OCI-LY3 (cell line): ENCODE results near the gene TSGA10IP.
"Not testable (repeated sequence)": the region's sequence is repeated elsewhere in the genome, so short reads cannot be mapped to it uniquely, and the experiment has no call there.

Experiments used
- EZH2phosphoT487 ChIP-seq: fragments of 200-600 bp; shearing (Covaris generic); IDR thresholded peaks from 2 replicates; pipeline ENCODE4 v1.6.1; 2018; ENCODE audit warnings: antibody characterized with exemption, mixed run types, low read depth
- TF ChIP-seq, protein P1 (sequence below): fragments of 200-600, 300-600 bp; sonication (generic); IDR thresholded peaks from 2 replicates; pipeline ENCODE4 v1.5.1; 2014; ENCODE audit warnings: antibody characterized with exemption, low read length, low read depth

- TF ChIP-seq, protein P1, sequence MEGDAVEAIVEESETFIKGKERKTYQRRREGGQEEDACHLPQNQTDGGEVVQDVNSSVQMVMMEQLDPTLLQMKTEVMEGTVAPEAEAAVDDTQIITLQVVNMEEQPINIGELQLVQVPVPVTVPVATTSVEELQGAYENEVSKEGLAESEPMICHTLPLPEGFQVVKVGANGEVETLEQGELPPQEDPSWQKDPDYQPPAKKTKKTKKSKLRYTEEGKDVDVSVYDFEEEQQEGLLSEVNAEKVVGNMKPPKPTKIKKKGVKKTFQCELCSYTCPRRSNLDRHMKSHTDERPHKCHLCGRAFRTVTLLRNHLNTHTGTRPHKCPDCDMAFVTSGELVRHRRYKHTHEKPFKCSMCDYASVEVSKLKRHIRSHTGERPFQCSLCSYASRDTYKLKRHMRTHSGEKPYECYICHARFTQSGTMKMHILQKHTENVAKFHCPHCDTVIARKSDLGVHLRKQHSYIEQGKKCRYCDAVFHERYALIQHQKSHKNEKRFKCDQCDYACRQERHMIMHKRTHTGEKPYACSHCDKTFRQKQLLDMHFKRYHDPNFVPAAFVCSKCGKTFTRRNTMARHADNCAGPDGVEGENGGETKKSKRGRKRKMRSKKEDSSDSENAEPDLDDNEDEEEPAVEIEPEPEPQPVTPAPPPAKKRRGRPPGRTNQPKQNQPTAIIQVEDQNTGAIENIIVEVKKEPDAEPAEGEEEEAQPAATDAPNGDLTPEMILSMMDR = not testable (repeated sequence)
- TF ChIP-seq EZH2phosphoT487 = not testable (repeated sequence)
Observed at GRCh38 chr11:65950711-65951110, 5.4 kb downstream of the TSGA10IP start.
